K562 (cell line): Measurements from ENCODE around the gene LMLN. TPM values are rescaled to one million over a fixed set of nuclear protein-coding genes. Genes with fewer than 3 reads are reported as not detected.

Source experiments
- ADNP ChIP-seq: fragments of 200-800 bp; sonication (Bioruptor generic); IDR thresholded peaks from 2 replicates; pipeline ENCODE4 v1.6.1; 2016; ENCODE audit warnings: missing genetic modification characterization, missing compliant biosample characterization
- ARID3A ChIP-seq: IDR thresholded peaks from 2 replicates; pipeline ENCODE4 v1.6.1; 2012; ENCODE audit warnings: low read depth, low read length, improper control_type of control experiment, borderline replicate concordance
- CREB5 ChIP-seq: fragments of 250-450 bp; sonication (Bioruptor Pico); IDR thresholded peaks from 2 replicates; pipeline ENCODE4 v1.5.0; 2020; ENCODE audit warnings: mild to moderate bottlenecking
- MITF ChIP-seq: IDR thresholded peaks from 2 replicates; pipeline ENCODE4 v1.6.1; 2014; ENCODE audit warnings: antibody characterized with exemption
- RAD21 ChIP-seq, 2 experiments: fragments of 250-450 bp in 1 of 2; fragments of 450-650 bp in 1 of 2; sonication (Bioruptor Pico) in 1 of 2; formaldehyde crosslinking in 1 of 2; IDR thresholded peaks in 1 of 2; conservative IDR thresholded peaks in 1 of 2; 2 replicates each; pipeline versions ENCODE4 v1.4.0 to v1.8.0; 2020 to 2022; ENCODE audit warnings: mild to moderate bottlenecking in 2 of 2, moderate library complexity in 1 of 2
- REST ChIP-seq, 2 experiments: fragments of 450-650 bp; formaldehyde crosslinking in 1 of 2; IDR thresholded peaks; 2 replicates each; pipeline versions ENCODE4 v1.4.0 to v1.6.1; 2014 to 2020; ENCODE audit warnings: mild to moderate bottlenecking in 2 of 2, borderline replicate concordance in 1 of 2, low read depth in 1 of 2
- SREBF1 ChIP-seq: fragments of 150-350 bp; IDR thresholded peaks from 2 replicates; pipeline ENCODE4 v1.6.1; 2014; ENCODE audit warnings: antibody characterized with exemption, low read depth, low read length, borderline replicate concordance
- ZNF561 ChIP-seq: fragments of 450-650 bp; formaldehyde crosslinking; conservative IDR thresholded peaks from 2 replicates; pipeline ENCODE4 v1.4.0; 2020; ENCODE audit warnings: mild to moderate bottlenecking, moderate library complexity
- ZNF644 ChIP-seq: fragments of 200-800 bp; sonication (Bioruptor generic); IDR thresholded peaks from 2 replicates; pipeline ENCODE4 v1.6.1; 2016; ENCODE audit warnings: low read depth, missing genetic modification characterization, missing compliant biosample characterization
- ZNF79 ChIP-seq: fragments of 250-450 bp; sonication (Bioruptor Pico); IDR thresholded peaks from 2 replicates; pipeline ENCODE4 v1.4.0; 2020; ENCODE audit warnings: low read depth, mild to moderate bottlenecking, moderate library complexity
- polyA plus RNA-seq, 8 experiments: library from polyadenylated mRNA; depleted of rRNA in 4 of 8; stranded (reverse) in 5 of 8; unstranded in 3 of 8; fragments of >200 nt; fragmentation: Nextera tagmentation in 2 of 8; fragmentation: Illumina TruSeq in 1 of 8; extraction: Ambion mirVana in 2 of 8; extraction: Trizol in 1 of 8; gene quantifications; 2 replicates each; pipeline versions ENCODE4 v1.2.1 to v1.2.3, GENCODE V29; 2011 to 2014; ENCODE audit warnings: inconsistent platforms in 1 of 8, missing spikeins in 1 of 8
- total RNA-seq, 7 experiments: library from RNA; depleted of rRNA in 6 of 7; stranded (reverse); fragments of >200 nt in 6 of 7; fragmentation: Illumina TruSeq in 2 of 7; extraction: Trizol in 2 of 7; gene quantifications; 2 replicates each; pipeline versions ENCODE4 v1.2.1 to v1.2.3, GENCODE V29; 2011 to 2021; ENCODE audit warnings: low replicate concordance in 1 of 7

The LMLN gene
- total and polyA plus RNA-seq, 9 of the 15 experiments (the other 6 are each of a cell fraction or from before 2014, with no cell fraction given) = 2.2 to 15.9 (median 6.9) TPM

GRCh38 chr3:197949778-197950676 is 10.0 kb upstream of the LMLN start, which contains the start of gene RPL35A (continued):
- TF ChIP-seq MITF (no peak), ADNP (tag) (no peak), ARID3A (no peak; the same call in 1 of the 2 replicates), SREBF1 (no peak), ZNF561 (CRISPR knock-in tag) (no peak), CREB5 (CRISPR knock-in tag) (0 out of 2 replicates have a peak, but pooled peaks have one; percentile 22), RAD21 (CRISPR knock-in tag; conservative IDR thresholded peaks at IDR 0.05 in 1 of 2, IDR thresholded peaks at IDR 0.05 in 1 of 2) (no peak), REST (IDR thresholded peaks at IDR 0.05; ENCODE audit: borderline replicate concordance) (no peak), REST (CRISPR knock-in tag; IDR thresholded peaks at IDR 0.05; ENCODE audit: low read depth) (no peak), ZNF644 (tag) (peak; percentile 84), ZNF79 (CRISPR knock-in tag) (no peak)
